Esophagus squamous epithelium (tissue), 5 donors: ENCODE results near the gene CPT1A. TPM values are rescaled to one million over a fixed set of nuclear protein-coding genes. Genes with fewer than 3 reads are reported as not detected.

ENCODE experiments used
- DNase-seq: peaks from one replicate; lab custom pipeline; 2025; lab: John Stamatoyannopoulos, UW
- H3K27ac ChIP-seq, 4 donors: fragments of 200-600 bp; sonication (generic); one replicate each; pipeline ENCODE4 v1.5.1; 2016 to 2019; ENCODE audit warnings: mild to moderate bottlenecking in 1 of 4
- H3K27me3 ChIP-seq, 4 donors: fragments of 200-600 bp; sonication (generic); 1 replicate in 3 of 4; 2 replicates in 1 of 4; pipeline versions ENCODE4 v1.5.1 to v1.6.0; 2017 to 2021; ENCODE audit warnings: antibody characterized with exemption in 1 of 4
- H3K36me3 ChIP-seq, 3 donors: fragments of 200-600 bp; sonication (generic); one replicate each; pipeline ENCODE4 v1.5.1; 2016 to 2019
- H3K4me1 ChIP-seq, 3 donors: fragments of 200-600 bp; sonication (generic); one replicate each; pipeline ENCODE4 v1.5.1; 2017 to 2019
- H3K4me3 ChIP-seq, 4 donors: fragments of 200-600 bp; sonication (generic); 1 replicate in 3 of 4; 2 replicates in 1 of 4; pipeline ENCODE4 v1.5.1; 2016 to 2019; ENCODE audit warnings: mild to moderate bottlenecking in 2 of 4, moderate library complexity in 1 of 4
- H3K9me3 ChIP-seq, 3 donors: fragments of 200-600 bp; sonication (generic); one replicate each; pipeline ENCODE4 v1.5.1; 2016 to 2019
- CTCF ChIP-seq, 6 experiments: fragments of 450-650 bp in 4 of 6; fragments of 200-600 bp in 2 of 6; sonication (generic) in 2 of 6; IDR thresholded peaks; one replicate each; pipeline ENCODE4 v1.5.1; 2016 to 2019; ENCODE audit warnings: antibody characterized with exemption in 6 of 6, mild to moderate bottlenecking in 4 of 6, moderate library complexity in 4 of 6
- POLR2A ChIP-seq, 4 donors: fragments of 450-650 bp; IDR thresholded peaks; one replicate each; pipeline ENCODE4 v1.6.1; 2017; ENCODE audit warnings: antibody characterized with exemption in 4 of 4, mild to moderate bottlenecking in 4 of 4, moderate library complexity in 3 of 4
- WGBS, 2 donors: methylation state at CpG; one replicate each; pipeline ENCODE4 v1.1.5; 2018; 5-methylcytosine and 5-hydroxymethylcytosine counted together
- intact Hi-C: fragments of 100-400 bp; cut with DNase I; formaldehyde crosslinking; loops from one replicate; pipeline ENCODE4 v1.15.0; 2022
- total RNA-seq, 4 donors: library from RNA; depleted of rRNA; stranded (reverse); fragments of >200 nt; gene quantifications; one replicate each; pipeline ENCODE4 v1.1.0, GENCODE V29; 2016
- donor health status: DM: yes; HTN: yes; CAD: no.

CPT1A gene
- total RNA-seq, 4 donors from 2014 or later = 14.7 to 56.1 (median 27.6) TPM

- TF ChIP-seq CTCF (IDR thresholded peaks at IDR 0.05) (no peak), POLR2A (IDR thresholded peaks at IDR 0.05) (no peak)
- Histone ChIP-seq H3K36me3 (peaks cover 27 to 98% (median 53%) of the 10 kb centered on the region in 3 donors), H3K4me1 (no peaks in the 10 kb centered on the region), H3K9me3 (no peaks in the 10 kb centered on the region), H3K27ac (no peak overlapping the region), H3K4me3 (no peak overlapping the region), H3K27me3 (no peaks in the 10 kb centered on the region)
- no peak for DNase-seq
- 60 to 71% methylated on average over 6 to 8 of the region's 10 CpGs for WGBS, 2 donors
- intact Hi-C loops = no loop called here
Observed at GRCh38 chr11:68763181-68763721, 78.5 kb downstream of the CPT1A start.

DNA sequence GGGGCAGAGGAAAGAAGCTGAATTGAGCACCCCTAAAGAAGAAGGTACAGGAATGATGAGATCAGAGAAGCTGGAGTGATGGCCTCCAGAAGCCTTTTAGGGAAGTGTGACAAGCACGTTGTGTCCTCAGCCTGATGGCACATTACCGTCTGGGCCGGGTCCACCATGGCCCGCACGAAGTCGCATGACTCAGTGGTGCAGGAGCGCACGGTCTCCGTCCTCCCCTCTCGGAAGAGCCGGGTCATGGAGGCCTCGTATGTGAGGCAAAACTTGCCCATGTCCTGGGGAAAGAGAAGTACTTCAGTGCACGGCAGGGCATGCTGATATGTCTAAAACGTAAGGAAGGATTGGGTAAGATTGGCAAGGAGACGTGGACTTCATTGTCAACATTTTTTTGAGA, 79.2 kb downstream of the CPT1A start:
- Histone ChIP-seq H3K27me3 (no peaks in the 10 kb centered on the region), H3K9me3 (no peaks in the 10 kb centered on the region), H3K36me3 (peaks cover 31 to 100% (median 59%) of the 10 kb centered on the region in 3 donors), H3K4me3 (no peak overlapping the region), H3K4me1 (no peaks in the 10 kb centered on the region), H3K27ac (no peak overlapping the region)
- DNase-seq = no peak
- WGBS, 2 donors = 81 to 86% methylated on average over 13 to 15 of the region's 15 CpGs
- intact Hi-C loops = no loop called here
- TF ChIP-seq POLR2A (IDR thresholded peaks at IDR 0.05) = no peak
- no peak for TF ChIP-seq CTCF (IDR thresholded peaks at IDR 0.05)

DNA sequence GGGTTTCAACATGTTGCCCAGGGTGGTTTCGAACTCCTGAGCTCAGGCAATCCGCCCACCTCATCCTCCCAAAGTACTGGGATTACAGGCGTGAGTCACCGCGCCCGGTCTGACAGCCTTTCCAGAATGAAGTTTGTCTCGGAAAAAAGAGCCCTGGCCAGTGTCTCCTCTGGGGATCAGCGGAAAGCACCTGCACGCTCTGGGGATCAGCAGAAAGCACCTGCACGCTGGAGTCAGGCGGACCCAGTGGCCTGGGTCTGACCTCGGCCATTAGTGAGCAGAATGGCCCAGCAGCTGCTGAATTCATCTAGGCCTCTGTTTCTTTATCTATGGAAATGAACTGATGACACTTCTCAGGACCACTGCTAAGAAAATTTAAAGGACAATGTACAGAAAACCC, 79.9 kb downstream of the CPT1A start:
- no peak overlapping the region for H3K27ac ChIP-seq
- H3K36me3 ChIP-seq = peaks cover 37 to 100% (median 65%) of the 10 kb centered on the region in 3 donors
- no peak for TF ChIP-seq POLR2A (IDR thresholded peaks at IDR 0.05)
- TF ChIP-seq CTCF (IDR thresholded peaks at IDR 0.05) = no peak
- no peak overlapping the region for H3K4me3 ChIP-seq
- intact Hi-C loops = no loop called here
- no peaks in the 10 kb centered on the region for H3K9me3 ChIP-seq
- WGBS, 2 donors = 85 to 90% methylated on average over 5 of the region's 12 CpGs
- no peaks in the 10 kb centered on the region for H3K27me3 ChIP-seq
- no peak for DNase-seq
- no peaks in the 10 kb centered on the region for H3K4me1 ChIP-seq

- Histone ChIP-seq H3K4me1 (no peaks in the 10 kb centered on the region), H3K9me3 (no peaks in the 10 kb centered on the region), H3K27ac (no peak overlapping the region), H3K36me3 (peaks cover 42 to 100% (median 59%) of the 10 kb centered on the region in 3 donors), H3K4me3 (no peak overlapping the region), H3K27me3 (no peaks in the 10 kb centered on the region)
- 88% methylated on average over 12 to 14 of the region's 15 CpGs for WGBS, 2 donors
- intact Hi-C loops = no loop called here
- TF ChIP-seq CTCF (IDR thresholded peaks at IDR 0.05) (no peak), POLR2A (IDR thresholded peaks at IDR 0.05) (no peak)
- DNase-seq = no peak
Observed at GRCh38 chr11:68759991-68760390, 81.7 kb downstream of the CPT1A start.

DNA sequence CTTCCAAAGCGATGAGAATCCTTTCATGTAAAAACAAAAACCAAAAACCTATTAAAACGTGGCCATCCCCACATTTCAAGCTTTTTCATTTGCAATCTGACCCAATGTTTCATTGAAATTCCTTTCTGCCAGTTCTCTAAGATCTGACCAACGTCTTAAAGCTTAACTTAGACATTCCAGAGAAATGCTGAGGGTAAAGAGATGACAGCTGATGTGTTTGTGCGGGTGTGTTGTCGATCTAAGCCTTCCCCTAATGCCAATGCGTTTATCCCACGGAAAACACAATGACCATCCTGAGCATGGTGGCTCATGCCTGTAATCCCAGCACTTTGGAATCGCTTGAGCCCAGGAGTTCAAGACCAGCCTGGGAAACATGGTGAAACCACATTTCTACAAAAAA, 84.0 kb downstream of the CPT1A start:
- 77 to 84% methylated on average over 8 of the region's 8 CpGs for WGBS, 2 donors
- Histone ChIP-seq H3K36me3 (peaks cover 32 to 86% (median 53%) of the 10 kb centered on the region in 3 donors), H3K4me3 (no peak overlapping the region), H3K27ac (no peak overlapping the region), H3K27me3 (no peaks in the 10 kb centered on the region), H3K4me1 (no peaks in the 10 kb centered on the region), H3K9me3 (no peaks in the 10 kb centered on the region)
- TF ChIP-seq POLR2A (IDR thresholded peaks at IDR 0.05) (no peak), CTCF (IDR thresholded peaks at IDR 0.05) (no peak)
- intact Hi-C loops = no loop called here
- DNase-seq = no peak
